T-helper 17 cell (primary cell): ENCODE data around the gene HSP90AB1. TPM values are rescaled to one million over a fixed set of nuclear protein-coding genes. Genes with fewer than 3 reads are reported as not detected.

ENCODE experiments used
- ATAC-seq: fragments of 150-1000 bp; cut with Tn5 transposase; 2 replicates; pipeline ENCODE4 v1.10.0; 2021; ENCODE audit warnings: mild to moderate bottlenecking, moderate library complexity
- DNase-seq, 3 donors: peaks; one replicate each; pipeline versions ENCODE4 v3.0.0 to v3.0.0-alpha.2; 2020 to 2021
- H3K9me3 ChIP-seq: one replicate; pipeline ENCODE4 v1.7.0; 2013; ENCODE audit warnings: low read length, mild to moderate bottlenecking; ENCODE audit not compliant: control insufficient read depth, poor library complexity, severe bottlenecking
- H3K27ac Mint-ChIP-seq: one replicate; pipeline ENCODE4 v1.8.0; 2022; ENCODE audit warnings: mild to moderate bottlenecking, moderate library complexity, mixed read lengths
- H3K27me3 Mint-ChIP-seq: one replicate; pipeline ENCODE4 v1.8.0; 2022; ENCODE audit warnings: mixed read lengths
- H3K36me3 Mint-ChIP-seq: one replicate; pipeline ENCODE4 v1.8.0; 2022; ENCODE audit warnings: low read depth, mixed read lengths
- H3K4me1 Mint-ChIP-seq: one replicate; pipeline ENCODE4 v1.8.0; 2022; ENCODE audit warnings: mild to moderate bottlenecking, mixed read lengths
- H3K4me3 Mint-ChIP-seq: one replicate; pipeline ENCODE4 v1.8.0; 2022; ENCODE audit warnings: mild to moderate bottlenecking, moderate library complexity, mixed read lengths
- total RNA-seq, 4 donors: library from RNA in 2 of 4; stranded (reverse) in 2 of 4; gene quantifications; one replicate each; pipeline ENCODE4 v1.2.3 and lab custom pipeline; 2022 to 2026

The HSP90AB1 gene
- total RNA-seq, 2 donors from 2014 or later = 454 to 478 TPM

DNA sequence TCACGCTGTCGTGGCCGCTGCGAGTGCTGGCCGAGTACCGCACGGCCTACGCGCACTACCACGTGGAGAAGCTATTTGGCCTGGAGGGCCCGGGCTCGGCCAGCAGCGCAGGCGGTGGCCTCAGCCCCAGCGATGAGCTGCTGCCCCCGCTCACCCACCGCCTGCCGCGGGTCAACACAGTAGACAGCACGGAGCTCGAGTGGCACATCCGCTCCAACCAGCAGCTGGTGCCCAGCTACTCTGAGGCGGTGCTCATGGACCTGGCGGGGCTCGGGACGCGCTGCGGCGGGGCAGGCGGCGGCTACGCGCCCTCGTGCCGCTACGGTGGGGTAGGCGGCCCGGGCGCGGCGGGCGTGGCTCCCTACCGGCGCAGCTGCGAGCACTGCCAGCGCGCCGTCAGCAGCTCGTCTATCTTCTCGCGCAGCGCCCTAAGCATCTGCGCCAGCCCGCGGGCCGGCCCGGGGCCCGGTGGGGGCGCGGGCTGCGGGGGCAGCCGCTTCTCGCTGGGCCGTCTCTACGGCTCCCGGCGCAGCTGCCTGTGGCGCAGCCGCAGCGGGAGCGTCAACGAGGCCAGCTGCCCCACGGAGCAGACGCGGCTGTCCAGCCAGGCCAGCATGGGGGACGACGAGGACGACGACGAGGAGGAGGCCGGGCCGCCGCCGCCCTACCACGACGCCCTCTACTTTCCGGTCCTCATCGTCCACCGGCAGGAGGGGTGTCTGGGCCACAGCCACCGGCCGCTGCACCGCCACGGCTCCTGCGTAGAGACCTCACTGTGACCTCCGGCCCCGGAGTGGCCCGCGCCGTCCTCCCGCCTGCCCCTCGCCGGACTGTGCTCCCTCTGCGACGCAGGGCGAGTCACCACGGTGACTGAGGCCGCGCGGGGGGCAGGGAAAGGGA, 29.1 kb downstream of the HSP90AB1 start:
- no peak overlapping the region for H3K27ac Mint-ChIP-seq
- H3K4me3 Mint-ChIP-seq = peak overlapping the region; percentile 70
- H3K4me1 Mint-ChIP-seq = peaks cover 8% of the 10 kb centered on the region
- no peak for DNase-seq
- peaks cover 14% of the 10 kb centered on the region for H3K36me3 Mint-ChIP-seq
- H3K27me3 Mint-ChIP-seq = peaks cover 75% of the 10 kb centered on the region
- ATAC-seq = peak; percentile 77
- no peaks in the 10 kb centered on the region for H3K9me3 ChIP-seq

DNA sequence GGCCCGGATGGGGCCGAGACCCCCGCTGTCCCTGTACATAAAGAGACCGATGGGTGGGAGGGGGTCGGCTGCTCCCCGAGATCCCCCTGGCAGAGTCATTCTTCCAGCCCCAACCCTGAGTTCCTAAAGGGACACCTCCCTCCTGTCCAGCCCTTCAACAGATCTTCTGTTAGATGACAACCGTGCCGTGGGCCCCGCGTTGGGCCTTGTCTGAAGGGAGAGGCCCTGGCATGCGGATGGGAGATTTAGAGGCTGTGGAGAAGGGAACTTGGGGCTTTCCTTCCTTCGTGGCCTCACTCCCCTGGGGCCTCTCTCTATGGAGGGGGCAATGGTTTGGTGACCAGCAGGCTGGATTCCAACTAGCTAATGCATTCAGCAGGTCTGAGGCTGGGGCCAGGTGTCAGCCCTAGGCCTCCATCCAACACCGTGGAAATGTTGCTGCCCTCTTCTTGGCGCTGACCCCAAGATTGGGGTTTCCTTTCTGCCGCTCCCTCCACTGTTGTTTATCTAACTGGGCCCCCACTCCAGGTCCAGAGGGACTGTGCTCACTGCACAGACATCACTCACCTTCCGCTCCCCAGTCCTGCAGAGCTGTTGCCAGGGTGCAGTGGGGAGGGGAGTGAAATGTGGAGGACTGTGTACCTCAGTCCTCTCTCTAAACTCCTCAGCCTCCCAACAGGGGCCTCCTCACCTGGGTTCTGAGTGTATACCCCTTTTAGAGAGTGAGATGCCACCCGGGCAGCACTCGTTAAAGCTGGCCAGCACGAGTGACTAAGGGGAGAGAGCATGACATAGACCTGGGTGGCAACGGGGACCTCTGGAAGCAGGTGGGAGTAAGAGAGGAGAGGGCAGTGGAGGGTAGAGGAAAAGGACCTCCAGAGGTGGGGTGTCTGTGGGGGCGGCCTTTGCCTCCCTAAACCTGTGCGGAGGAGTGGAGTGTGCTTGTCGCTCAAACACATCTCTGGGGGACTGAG, 30.1 kb downstream of the HSP90AB1 start:
- no peak overlapping the region for H3K27ac Mint-ChIP-seq
- H3K27me3 Mint-ChIP-seq = peaks cover 67% of the 10 kb centered on the region
- peak overlapping the region; percentile 70 for H3K4me3 Mint-ChIP-seq
- no peaks in the 10 kb centered on the region for H3K9me3 ChIP-seq
- ATAC-seq (no peak), DNase-seq (no peak)
- peaks cover 15% of the 10 kb centered on the region for H3K36me3 Mint-ChIP-seq
- H3K4me1 Mint-ChIP-seq = peaks cover 3% of the 10 kb centered on the region

DNA sequence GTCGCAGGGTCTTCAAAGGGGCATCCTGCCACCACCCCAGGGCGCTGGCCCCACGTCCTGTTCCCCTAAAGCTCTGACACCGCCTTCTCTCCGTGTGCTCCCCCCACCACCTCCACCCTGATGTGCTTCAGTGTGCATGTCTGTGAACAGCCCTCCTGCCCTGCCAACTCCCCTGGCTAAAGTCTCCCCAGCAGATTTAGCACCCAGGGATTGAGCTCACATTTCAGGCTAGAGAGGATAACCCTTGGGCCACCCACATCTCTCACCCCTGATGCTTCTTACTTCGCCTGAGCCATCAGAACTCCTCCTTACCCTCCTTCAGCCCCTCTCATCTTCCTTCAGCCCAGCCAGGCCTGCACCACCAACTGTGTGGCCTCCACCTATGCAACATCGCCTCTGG, 30.9 kb downstream of the HSP90AB1 start:
- Mint-ChIP-seq H3K27me3 (peaks cover 59% of the 10 kb centered on the region), H3K4me3 (peak overlapping the region; percentile 59), H3K36me3 (peaks cover 13% of the 10 kb centered on the region)

DNA sequence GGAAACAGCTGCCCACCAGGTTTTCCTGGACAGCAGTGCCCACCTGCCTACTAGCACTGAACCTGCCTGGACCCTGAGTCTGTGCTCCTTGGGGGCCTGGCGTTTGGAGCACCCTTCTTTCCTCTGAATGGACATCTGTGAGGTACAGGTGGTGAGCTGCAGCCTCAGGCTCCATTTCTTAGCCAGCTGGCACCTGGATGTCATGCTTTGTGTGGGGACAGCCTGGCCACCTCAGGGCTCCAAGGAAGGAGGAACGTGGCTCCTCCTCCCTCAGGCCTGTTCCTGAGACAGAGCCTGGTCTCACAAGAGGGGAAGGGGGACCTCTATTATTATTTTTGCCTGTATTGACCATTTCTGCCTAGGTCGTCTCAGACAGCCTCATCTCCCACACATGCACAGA, 31.4 kb downstream of the HSP90AB1 start:
- peaks cover 58% of the 10 kb centered on the region for H3K27me3 Mint-ChIP-seq
- no peak for ATAC-seq

More for the DNA sequence above, 30.9 kb downstream of the HSP90AB1 start:
- DNase-seq = no peak
- H3K9me3 ChIP-seq = no peaks in the 10 kb centered on the region
- no peak for ATAC-seq
- no peak overlapping the region for H3K27ac Mint-ChIP-seq
- H3K4me1 Mint-ChIP-seq = peaks cover 3% of the 10 kb centered on the region

DNA sequence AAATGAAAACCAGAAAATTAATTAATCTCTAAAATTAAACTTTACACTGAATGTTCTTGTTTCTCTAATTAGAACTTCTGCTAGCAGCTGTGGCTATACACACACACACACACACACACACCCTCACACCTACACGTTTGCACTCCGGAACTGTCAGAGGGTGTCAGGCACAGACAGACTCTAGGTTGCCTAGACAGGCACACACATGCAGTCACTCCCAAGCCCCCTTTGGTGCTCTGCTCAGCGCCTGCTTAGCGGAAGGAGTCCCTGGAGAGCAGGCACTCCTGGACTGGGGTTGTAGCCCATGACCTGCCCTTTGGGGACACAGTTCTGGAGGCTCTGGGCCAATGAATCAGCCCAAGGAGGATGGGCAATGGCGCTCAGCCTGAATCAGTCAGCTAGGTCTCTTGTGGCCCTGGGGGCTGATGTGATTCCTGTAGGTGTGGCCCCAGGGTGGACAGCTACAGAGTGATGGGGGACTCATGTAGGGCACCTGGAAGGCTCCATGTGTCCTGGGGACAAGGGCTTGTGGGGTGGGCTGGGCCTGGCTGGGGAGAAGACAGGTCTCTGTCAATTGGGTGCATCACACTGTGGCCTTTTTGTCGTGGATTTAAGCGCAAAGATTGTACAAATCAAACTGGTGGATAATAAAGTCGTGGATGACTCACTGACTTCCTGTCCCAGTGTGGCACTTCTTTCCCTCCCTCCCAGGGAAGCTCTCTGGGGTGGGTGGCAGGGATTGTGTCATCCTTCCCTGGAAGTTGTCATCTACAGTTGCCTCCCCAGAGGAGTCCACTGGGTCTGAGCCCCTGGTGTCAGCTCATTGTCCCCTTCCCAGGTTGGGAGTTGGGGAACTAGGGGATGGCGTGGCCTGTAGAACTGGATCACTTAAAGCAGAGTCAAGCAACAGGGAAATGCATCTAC, 32.1 kb downstream of the HSP90AB1 start:
- no peak for ATAC-seq

More for the DNA sequence above, 31.4 kb downstream of the HSP90AB1 start:
- H3K4me3 Mint-ChIP-seq = no peak overlapping the region
- H3K27ac Mint-ChIP-seq = no peak overlapping the region
- peaks cover 11% of the 10 kb centered on the region for H3K36me3 Mint-ChIP-seq
- no peak for DNase-seq
- peaks cover 3% of the 10 kb centered on the region for H3K4me1 Mint-ChIP-seq
- H3K9me3 ChIP-seq = no peaks in the 10 kb centered on the region

DNA sequence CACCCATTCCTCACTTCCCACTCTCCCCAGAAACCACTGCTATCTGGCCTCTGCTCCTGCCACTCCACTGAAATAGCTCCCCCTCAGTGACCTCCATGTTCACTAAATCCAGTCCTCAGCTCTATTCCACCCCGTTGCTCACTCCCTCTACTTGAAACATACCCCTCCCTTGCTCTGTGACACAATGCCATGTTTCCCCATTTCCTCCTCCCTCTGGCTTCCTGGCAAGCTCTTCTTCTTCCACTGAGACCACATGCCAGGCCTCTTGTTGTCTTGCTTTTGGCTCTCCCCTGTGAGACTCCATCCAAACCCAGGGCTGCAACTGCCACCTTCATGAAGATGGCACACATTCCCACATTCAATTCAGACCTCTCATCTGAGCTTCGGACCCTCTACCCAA, 37.2 kb downstream of the HSP90AB1 start:
- peaks cover 8% of the 10 kb centered on the region for H3K4me1 Mint-ChIP-seq
- ATAC-seq = no peak
- no peak for DNase-seq
- H3K9me3 ChIP-seq = no peaks in the 10 kb centered on the region
- H3K27ac Mint-ChIP-seq = no peak overlapping the region
- peaks cover 70% of the 10 kb centered on the region for H3K27me3 Mint-ChIP-seq
- H3K36me3 Mint-ChIP-seq = peaks cover 22% of the 10 kb centered on the region
- no peak overlapping the region for H3K4me3 Mint-ChIP-seq

More for the DNA sequence above, 32.1 kb downstream of the HSP90AB1 start:
- Mint-ChIP-seq H3K27me3 (peaks cover 60% of the 10 kb centered on the region), H3K36me3 (peaks cover 11% of the 10 kb centered on the region), H3K4me3 (no peak overlapping the region), H3K27ac (no peak overlapping the region), H3K4me1 (peaks cover 3% of the 10 kb centered on the region)
- H3K9me3 ChIP-seq = no peaks in the 10 kb centered on the region
- no peak for DNase-seq

DNA sequence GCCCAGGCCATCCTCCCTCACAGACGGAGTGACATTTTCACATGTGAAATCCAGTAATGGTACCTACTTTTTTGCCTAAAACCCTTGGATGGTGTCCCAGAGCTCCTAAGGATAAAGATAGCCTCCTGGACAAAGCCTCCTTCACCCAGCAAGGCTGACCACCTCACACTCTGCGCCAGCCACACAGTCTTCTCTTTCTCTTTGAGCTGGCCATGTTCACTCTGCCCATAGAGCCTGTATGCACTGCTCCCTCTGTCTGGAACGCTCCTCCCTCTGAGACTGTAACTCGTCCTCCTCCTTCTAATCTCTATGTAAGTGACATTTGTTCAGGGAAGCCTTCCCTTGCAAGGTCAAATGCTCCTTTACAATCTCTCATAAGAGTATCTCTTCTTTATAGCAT, 38.0 kb downstream of the HSP90AB1 start:
- DNase-seq = no peak
- no peaks in the 10 kb centered on the region for H3K9me3 ChIP-seq
- Mint-ChIP-seq H3K27ac (no peak overlapping the region), H3K4me3 (no peak overlapping the region), H3K27me3 (peaks cover 69% of the 10 kb centered on the region), H3K36me3 (peaks cover 22% of the 10 kb centered on the region), H3K4me1 (peaks cover 8% of the 10 kb centered on the region)
- no peak for ATAC-seq

DNA sequence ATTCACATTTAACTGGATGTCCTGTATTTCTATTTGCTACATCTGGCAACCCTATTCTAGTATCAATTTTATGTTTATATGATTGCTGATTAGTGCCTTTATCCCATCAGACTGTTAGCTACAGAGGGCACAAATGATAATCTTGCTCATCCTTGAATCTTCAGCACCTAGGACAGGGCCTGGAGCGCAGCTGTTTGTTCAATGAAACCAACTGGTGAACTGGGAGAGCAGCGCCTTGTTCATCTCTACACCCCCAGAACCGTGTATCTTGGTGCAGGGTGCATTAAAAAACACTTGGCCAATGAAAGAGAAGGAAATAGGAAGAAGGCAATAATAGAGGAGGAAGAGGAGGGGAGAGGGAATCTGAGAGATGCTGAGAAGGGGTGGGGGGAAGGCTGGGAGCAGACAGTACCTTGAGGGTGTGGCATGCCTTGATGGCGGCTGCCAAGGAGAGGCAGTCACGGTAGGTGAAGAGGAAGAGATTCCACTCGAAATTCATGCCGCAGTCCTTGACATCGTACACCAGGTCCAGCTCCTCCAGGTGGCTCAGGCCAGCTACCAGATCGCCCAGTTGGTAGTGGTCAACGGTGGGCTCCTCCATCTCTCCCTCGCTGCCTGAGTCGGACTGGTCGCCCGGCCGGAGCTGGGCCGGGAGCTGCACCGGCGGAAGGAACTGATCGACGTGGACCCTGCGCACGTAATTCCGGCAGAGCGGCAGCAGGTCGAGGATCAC, 38.8 kb downstream of the HSP90AB1 start:
- H3K4me1 Mint-ChIP-seq = peaks cover 8% of the 10 kb centered on the region

DNA sequence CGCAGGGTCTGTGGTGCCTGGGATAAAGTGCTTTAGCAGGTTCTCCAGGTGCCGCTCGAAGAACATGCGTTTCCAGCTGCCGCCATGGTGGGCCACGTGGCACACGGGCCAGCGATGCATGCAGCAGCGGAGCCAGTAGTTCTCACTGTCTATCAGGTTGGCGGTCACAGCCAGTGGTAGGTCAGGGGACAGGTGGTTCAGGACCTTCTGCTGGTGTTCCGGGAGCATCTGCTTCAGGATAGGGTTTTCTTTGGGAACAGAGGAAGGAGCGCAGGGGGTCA, 39.3 kb downstream of the HSP90AB1 start:
- H3K4me1 Mint-ChIP-seq = peaks cover 8% of the 10 kb centered on the region
- H3K4me3 Mint-ChIP-seq = peak overlapping the region; percentile 36
- no peaks in the 10 kb centered on the region for H3K9me3 ChIP-seq
- no peak overlapping the region for H3K27ac Mint-ChIP-seq
- ATAC-seq (no peak), DNase-seq (no peak)
- peaks cover 22% of the 10 kb centered on the region for H3K36me3 Mint-ChIP-seq
- peaks cover 74% of the 10 kb centered on the region for H3K27me3 Mint-ChIP-seq

More for the DNA sequence above, 38.8 kb downstream of the HSP90AB1 start:
- no peak for DNase-seq
- H3K36me3 Mint-ChIP-seq = peaks cover 22% of the 10 kb centered on the region
- no peak for ATAC-seq
- peak overlapping the region; percentile 36 for H3K4me3 Mint-ChIP-seq
- no peak overlapping the region for H3K27ac Mint-ChIP-seq
- H3K27me3 Mint-ChIP-seq = peaks cover 69% of the 10 kb centered on the region
- no peaks in the 10 kb centered on the region for H3K9me3 ChIP-seq

DNA sequence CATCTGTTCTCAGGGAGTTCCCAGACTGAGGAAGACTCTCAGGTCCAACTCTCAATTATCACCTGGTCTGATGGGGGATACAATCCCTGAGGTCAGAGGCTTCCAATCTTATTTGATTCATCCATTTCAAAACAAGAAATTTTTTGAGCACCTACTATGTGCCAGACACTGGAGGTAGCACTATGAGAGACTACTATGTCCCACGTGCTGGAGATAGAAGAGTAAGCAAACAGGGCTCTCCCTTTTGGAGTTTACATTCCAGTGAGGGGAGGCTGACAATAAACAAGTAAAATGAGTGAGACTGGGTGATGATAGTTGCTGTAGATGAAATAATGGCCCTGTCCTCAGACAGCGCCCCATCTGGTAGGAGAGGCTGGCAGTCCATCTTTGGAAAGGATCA, 39.8 kb downstream of the HSP90AB1 start:
- Mint-ChIP-seq H3K27me3 (peaks cover 79% of the 10 kb centered on the region), H3K27ac (no peak overlapping the region), H3K4me1 (peaks cover 8% of the 10 kb centered on the region), H3K4me3 (peak overlapping the region; percentile 36), H3K36me3 (peaks cover 22% of the 10 kb centered on the region)
- DNase-seq (no peak), ATAC-seq (no peak)
- H3K9me3 ChIP-seq = no peaks in the 10 kb centered on the region

DNA sequence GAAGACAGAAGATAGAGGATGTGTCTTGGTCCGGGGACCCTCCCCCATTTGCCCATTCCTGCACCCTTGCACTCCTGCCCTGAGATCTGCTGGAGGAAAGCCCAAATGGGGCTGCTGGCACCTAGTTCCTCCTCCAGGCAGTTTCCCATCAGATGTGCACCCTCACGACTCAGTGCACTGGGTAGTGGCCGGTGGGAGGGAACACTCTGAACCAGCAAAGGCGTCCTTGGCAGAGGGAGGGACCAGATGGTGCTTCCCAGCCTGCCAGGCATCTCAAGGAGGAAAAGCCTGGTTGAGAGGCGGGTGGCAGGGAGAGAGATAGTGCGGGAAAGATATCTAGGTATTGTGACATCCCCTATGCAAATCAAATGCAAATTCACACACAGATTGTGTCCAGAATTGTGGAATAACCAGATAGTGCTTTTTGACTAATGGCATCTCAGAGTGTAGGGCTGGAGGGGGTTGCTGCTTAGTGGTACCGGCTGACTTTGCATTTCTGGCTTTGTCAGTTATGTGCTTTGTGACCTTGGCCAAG, 42.9 kb downstream of the HSP90AB1 start:
- Mint-ChIP-seq H3K27me3 (peaks cover 84% of the 10 kb centered on the region), H3K4me3 (no peak overlapping the region), H3K27ac (no peak overlapping the region), H3K36me3 (peaks cover 13% of the 10 kb centered on the region), H3K4me1 (peaks cover 2% of the 10 kb centered on the region)
- H3K9me3 ChIP-seq = no peaks in the 10 kb centered on the region
- no peak for ATAC-seq
- no peak for DNase-seq

DNA sequence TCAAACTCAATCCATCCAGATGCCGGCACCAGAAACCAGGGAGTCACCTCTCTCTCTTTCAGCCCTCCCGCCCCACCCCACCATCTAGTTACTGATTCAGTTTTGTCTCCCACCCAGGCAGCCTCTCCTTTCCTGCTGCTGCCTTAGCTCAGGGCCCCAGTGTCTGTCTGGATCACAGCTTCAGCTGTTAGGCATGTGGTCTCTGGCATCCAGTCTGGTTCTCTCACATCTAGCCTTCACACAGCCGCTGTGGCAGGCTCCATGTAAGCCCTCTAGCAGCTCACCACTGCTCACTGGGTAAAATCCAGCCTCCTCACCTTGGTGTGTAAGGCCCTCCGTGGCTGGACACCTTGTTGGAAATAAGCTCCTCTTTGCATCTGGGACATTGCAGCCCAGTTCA, 44.9 kb downstream of the HSP90AB1 start:
- DNase-seq (no peak), ATAC-seq (no peak)
- H3K27me3 Mint-ChIP-seq = peaks cover 83% of the 10 kb centered on the region
- peaks cover 4% of the 10 kb centered on the region for H3K4me1 Mint-ChIP-seq
- no peaks in the 10 kb centered on the region for H3K9me3 ChIP-seq
- peaks cover 8% of the 10 kb centered on the region for H3K36me3 Mint-ChIP-seq
- peak overlapping the region; percentile 19 for H3K4me3 Mint-ChIP-seq
- no peak overlapping the region for H3K27ac Mint-ChIP-seq
